GM21737 (cell line): ENCODE measurements around the gene SF3B6.

Experiments
- ATAC-seq: cut with Tn5 transposase; IDR thresholded peaks from one replicate; pipeline ENCODE4 v1.9.1; 2021; ENCODE audit warnings: mild to moderate bottlenecking, moderate library complexity; ENCODE audit not compliant: unreplicated experiment

The SF3B6 gene

DNA sequence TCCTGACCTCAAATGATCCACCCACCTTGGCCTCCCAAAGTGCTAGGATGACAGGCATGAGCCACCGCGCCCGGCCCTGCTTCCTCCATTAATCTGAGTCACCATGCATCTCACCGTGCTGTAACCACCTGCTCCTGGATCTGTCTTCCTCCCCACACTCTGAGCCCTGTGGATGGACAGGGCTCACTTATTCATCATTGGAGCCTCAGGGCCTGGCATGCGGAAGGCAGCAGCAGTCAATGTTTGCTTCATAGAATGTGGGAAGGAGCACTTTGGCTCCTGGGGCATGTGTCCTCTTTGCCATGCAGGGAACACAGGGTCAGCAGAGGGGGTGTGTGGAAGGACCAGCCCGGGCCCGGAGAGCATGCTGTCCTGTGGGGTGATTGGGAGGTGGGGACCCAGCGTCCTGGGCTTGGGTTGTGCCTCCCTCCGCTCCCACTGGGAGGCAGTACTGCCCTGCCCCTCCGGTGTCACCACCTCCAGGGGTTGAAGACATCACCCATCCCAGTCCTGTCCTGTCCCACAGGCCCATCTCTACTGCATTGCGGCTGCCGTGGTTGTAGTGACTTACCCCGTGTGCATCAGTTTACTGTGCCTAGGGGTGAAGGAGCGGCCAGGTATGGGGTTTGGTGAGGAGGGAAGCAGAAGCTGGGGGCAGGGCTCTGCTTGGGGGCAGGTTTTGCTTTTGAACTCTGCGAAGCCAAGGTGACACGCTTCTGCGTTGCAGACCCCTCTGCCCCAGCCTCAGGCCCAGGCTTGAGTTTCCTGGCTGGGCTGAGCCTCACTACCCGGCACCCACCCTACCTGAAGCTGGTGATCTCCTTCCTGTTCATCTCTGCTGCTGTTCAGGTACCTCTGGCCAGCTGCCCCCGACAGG, 54.8 kb downstream of the SF3B6 start:
- ATAC-seq, result no peak

DNA sequence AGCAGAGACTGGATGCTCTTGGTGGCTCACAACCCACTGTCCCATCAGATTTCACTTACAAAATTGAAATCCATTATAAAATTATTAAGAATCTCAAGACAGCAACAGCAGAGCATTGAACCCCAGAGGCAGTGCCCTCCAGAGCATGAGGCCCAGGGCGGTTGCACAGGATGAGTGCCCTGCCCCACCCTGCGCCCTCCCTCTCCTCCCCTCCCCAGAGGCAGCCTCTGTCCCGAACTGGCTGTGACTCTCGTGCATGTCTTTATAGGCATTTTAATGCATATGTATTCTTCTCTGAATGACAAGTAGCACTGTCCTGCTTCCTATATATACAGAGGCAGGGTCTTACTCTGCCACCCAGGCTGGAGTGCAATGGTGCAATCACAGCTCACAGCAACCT, 55.9 kb downstream of the SF3B6 start:
- no peak for ATAC-seq

DNA sequence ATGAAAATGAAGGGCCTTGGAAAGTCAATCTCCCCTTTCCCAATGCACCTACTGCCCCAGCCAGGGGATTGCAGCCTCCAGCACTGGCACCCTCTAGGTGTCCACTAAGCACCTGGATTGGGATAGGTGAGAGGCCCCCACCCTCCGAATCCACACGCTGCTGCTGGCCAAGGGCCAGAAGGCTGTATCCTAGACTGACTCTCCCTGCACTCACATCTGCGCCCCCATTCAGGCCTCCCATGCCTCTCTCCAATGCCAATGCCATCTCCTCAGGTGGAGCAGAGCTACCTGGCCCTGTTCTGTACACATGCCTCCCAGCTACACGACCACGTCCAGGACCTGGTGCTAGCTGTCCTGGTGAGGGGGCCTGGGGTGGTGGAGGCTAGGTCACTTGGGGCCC, 56.4 kb downstream of the SF3B6 start:
- ATAC-seq, result no peak

DNA sequence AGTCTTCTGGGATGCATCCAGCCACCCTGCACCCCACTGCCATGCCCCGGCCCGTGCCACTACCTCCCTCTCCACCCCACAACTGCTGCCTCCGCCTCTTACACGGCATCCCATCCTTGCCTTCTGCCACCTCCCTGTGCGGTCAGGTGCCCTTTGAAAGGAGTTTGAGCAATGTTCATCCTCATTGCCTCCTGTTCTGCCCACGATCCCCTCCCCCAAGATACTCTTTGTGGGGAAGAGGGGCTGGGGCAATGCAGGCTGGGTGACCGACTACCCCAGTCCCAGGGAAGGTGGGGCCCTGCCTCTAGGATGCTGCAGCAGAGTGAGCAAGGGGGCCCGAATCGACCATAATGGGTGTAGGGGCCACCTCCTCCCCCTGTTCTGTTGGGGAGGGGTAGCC, 57.9 kb downstream of the SF3B6 start:
- ATAC-seq, result no peak

DNA sequence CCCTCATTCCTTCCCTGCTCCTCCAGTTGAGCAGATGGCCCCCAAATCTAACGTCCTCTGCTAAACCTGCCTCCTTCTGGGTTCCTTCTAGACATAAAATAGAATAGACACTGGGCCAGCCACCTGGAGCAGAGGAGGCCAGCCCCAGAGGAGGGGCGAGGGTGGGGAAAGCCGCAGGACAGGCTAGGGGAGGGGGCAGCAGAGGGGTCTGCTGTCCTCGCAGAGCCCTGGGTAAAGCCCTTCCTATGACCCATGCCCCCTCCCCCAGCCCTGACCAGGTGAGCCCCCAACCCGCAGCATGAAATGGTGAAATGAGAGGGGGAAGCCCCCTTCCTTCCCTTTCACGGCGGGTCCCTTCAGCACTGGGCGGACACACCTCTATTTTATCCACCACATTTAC, 58.4 kb downstream of the SF3B6 start:
- ATAC-seq, result no peak
